GM21723 (cell line): ENCODE measurements around the gene IKBKG.
"Not testable (repeated sequence)": the region's sequence is repeated elsewhere in the genome, so short reads cannot be mapped to it uniquely, and the experiment has no call there.

Source experiments
- ATAC-seq: cut with Tn5 transposase; IDR thresholded peaks from one replicate; pipeline ENCODE4 v1.9.1; 2021; ENCODE audit warnings: mild to moderate bottlenecking, moderate library complexity; ENCODE audit not compliant: unreplicated experiment

The IKBKG gene

GRCh38 chrX:154602226-154602625 lies 54.8 kb downstream of the IKBKG start:
- ATAC-seq, result no peak

GRCh38 chrX:154602766-154603437 lies 55.5 kb downstream of the IKBKG start:
- ATAC-seq, result no peak

GRCh38 chrX:154603438-154604430 lies 56.3 kb downstream of the IKBKG start:
- ATAC-seq, result no peak

- ATAC-seq, result no peak
Observed at GRCh38 chrX:154605566-154605965, 58.1 kb downstream of the IKBKG start.

- no peak for ATAC-seq
Observed at GRCh38 chrX:154607370-154607769, 60.0 kb downstream of the IKBKG start.

- ATAC-seq, result not testable (repeated sequence)
Observed at GRCh38 chrX:154607976-154608375, 60.6 kb downstream of the IKBKG start.

GRCh38 chrX:154608823-154609222 lies 61.4 kb downstream of the IKBKG start:
- not testable (repeated sequence) for ATAC-seq

- not testable (repeated sequence) for ATAC-seq
Observed at GRCh38 chrX:154611146-154611545, 63.7 kb downstream of the IKBKG start.

GRCh38 chrX:154613586-154613985 lies 66.2 kb downstream of the IKBKG start:
- ATAC-seq, result not testable (repeated sequence)
